GM18868 (cell line): ENCODE data around the gene SKAP1.
"Not testable (repeated sequence)": the region's sequence is repeated elsewhere in the genome, so short reads cannot be mapped to it uniquely, and the experiment has no call there.

ENCODE experiments used
- ATAC-seq: cut with Tn5 transposase; IDR thresholded peaks from one replicate; pipeline ENCODE4 v1.9.1; 2021; ENCODE audit warnings: mild to moderate bottlenecking, moderate library complexity; ENCODE audit not compliant: unreplicated experiment

SKAP1 gene

DNA sequence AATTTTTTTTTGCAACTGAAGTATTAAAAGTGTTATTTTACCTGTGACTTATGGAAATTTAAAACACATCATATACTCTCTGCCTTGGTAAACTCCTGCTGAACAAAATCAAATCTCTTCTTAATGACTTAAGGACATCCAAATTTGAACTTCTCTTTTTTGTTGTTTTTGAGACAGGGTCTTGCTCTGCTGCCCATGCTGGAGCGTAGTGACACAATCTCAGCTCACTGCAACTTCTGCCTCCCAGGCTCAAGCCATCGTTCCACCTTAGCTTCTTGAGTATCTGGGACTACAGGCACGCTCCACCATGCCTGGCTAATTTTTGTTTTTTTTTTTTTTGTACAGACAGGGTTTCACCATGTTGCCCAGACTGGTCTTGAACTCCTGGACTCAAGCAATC is 56.1 kb downstream of the SKAP1 start:
- no peak for ATAC-seq

DNA sequence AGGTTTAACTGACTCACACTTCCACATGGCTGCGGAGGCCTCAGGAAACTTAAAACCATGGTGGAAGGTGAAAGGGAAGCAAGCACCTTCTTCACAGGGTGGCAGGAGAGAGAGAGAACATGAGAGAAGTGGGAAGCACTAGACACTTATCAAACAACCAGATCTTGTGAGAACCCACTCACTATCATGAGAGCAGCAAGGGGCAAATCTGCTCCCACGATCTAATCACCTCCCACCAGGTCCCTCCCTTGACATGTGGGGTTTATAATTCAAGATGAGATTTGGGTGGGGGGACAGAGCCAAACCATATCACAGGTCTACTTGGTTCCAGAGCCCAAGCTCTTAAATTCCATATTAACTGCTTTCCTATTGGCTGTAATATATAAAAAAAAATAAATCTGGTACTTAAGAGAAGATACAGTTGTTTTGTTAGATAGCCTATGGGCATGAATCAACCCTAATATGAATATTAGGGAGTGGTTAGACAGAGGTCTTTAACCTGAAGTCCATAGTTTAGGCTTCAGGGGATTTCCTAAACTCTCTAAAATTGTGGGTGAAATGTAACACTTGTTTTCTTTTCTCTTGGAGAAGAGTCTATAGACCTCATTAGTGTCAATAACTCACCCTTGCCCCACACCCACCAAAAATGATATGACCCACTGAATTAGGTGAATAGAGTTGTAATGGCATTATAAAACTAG is 56.7 kb downstream of the SKAP1 start:
- ATAC-seq: no peak

- ATAC-seq: not testable (repeated sequence)
Observed at GRCh38 chr17:48368967-48369366, 61.0 kb downstream of the SKAP1 start.

- no peak for ATAC-seq
Observed at GRCh38 chr17:48368352-48368908, 61.6 kb downstream of the SKAP1 start.

DNA sequence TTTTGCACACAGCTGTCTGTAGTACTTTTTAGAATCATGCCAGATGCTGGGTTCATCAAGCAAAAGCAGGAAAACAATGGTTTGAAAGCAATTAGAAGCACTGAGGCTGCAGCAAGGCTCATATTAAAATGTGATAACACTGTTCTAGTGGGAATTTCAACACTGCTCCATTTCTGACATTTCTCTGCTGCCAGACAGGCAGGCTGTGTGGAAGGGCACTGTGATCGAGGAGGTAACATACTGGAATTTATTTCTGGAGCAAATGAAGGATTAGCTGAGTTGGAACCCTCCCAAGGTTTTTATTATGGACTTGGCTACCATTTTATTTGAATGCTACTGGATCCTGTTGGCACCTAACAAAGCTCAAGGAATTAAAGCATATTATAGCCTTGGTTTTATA is 66.9 kb downstream of the SKAP1 start:
- no peak for ATAC-seq

DNA sequence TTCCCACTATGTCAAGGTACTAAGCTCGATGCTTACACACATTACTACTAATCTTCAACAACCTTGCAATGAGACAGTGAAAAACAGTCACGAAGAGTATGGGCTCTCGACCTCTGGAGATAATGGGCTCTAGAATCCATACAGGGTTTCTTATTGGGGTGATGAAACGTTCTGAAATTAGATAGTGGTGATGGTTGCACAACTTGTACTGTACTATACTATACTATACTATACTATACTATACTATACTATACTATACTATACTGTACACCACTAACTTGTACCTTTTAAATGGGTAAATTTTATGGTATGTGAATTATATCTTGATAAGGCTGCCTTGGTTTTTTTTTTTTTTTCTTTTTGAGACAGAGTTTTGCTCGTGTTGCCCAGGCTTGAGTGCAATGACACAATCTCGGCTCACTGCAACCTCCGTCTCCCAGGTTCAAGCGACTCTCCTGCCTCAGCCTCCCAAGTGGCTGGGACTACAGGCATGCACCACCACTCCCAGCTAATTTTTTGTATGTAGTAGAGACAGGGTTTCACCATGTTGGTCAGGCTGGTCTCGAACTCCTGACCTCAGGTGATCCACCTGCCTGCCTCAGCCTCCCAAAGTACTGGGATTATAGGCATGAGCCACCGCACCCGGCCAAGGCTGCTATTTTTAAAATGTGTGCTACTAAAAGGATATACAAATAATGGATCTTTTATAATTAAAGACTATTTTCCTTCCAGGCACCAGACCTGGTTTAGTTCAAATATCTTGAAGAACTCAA is 69.0 kb downstream of the SKAP1 start:
- ATAC-seq: not testable (repeated sequence)

- ATAC-seq: no peak
Observed at GRCh38 chr17:48357779-48358602, 72.0 kb downstream of the SKAP1 start.

GRCh38 chr17:48356866-48357265 is 73.1 kb downstream of the SKAP1 start:
- ATAC-seq: no peak

DNA sequence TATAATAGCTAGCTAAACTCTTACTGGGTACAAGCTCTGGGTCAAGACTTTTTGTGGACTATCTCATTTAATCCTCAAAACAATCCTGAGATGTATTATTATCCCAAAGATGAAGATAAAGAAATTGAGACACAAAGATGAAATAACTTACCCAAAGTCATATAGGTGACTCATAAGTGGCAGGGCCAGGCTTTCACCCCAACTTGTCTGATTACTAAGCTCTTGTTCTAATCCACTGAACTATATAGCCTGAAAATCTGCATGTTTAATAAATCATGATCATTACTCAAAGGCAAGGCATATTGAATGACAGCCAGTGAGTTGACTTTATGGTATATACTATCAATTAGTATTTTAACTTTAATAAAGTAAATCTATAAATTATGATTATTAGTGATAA is 77.4 kb downstream of the SKAP1 start:
- ATAC-seq: no peak

DNA sequence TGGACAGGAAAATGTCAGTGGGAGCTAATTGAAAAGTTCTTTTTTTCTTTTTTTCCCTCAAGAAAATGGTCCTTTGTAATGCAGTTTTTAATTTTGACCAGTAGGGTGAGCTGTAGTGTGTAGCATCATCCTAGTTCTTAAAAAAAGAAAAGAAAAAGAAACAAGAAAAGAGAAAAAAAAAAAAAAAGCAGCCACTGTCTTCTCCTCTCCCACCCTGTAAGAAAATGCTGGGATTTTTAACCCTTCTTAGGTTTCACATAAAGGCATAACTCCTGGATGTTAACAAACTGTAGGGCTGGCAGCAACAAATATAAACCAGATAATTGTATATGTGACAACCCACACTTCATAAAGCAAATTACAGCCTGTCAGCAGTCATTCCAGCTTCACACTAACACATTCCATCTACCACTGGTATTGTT is 78.1 kb downstream of the SKAP1 start:
- no peak for ATAC-seq

DNA sequence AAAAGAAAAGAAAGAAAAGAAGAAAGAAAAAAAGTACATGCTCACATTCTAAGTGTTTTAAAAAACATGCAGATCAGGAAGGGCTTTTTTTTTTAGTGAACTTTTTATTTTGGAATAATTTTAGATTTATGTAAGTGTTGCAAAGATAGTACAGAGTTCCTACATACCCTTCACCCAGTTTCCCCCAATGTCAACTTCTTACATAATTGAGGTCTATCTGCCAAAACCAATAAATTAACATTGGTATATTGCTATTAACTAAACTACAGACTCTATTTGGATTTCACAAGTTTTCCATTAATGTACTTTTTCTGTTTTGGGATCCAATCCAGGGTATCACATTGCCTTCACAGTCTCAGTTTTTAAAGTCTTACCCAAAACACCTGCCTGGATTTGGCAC is 81.7 kb downstream of the SKAP1 start:
- ATAC-seq: no peak

- no peak for ATAC-seq
Observed at GRCh38 chr17:48347177-48347576, 82.8 kb downstream of the SKAP1 start.

DNA sequence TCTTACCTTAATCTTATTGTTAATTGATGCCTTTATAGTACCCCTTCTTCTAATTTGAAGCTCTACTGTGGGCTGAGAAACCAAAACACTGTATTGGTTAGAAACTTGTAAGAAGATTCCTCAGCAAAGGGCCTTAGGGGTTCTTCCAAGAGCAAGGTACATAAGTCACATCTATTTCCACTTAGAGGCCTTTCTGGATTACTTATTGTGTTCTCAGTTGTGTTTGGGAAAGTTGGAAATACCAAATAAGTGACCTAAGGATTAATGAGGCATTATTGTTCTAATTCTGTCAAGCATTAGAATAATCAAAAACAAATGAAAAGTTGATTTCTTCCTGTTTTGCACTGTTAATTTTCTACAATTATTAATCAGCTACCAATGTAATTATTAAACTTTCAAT is 85.8 kb downstream of the SKAP1 start:
- ATAC-seq: no peak

GRCh38 chr17:48340916-48341315 is 89.1 kb downstream of the SKAP1 start:
- ATAC-seq: no peak

- ATAC-seq: no peak
Observed at GRCh38 chr17:48338720-48339119, 91.3 kb downstream of the SKAP1 start.

DNA sequence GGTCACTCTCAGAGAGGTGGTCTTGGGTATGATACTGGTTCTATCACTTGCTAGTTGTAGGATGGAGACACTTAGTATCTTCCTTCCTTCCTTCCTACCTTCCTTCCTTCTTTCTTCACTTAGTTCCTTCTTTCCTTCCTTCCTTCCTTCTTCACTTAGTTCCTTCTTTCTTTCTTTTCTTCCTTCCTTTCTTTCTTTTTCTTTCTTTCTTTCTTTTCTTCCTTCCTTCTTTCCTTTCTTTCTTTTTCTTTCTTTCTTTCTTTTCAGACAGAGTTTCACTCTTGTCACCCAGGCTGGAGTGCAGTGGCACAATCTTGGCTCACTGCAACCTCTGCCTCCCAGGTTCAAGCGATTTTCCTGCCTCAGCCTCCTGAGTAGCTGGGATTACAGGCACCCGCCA is 92.1 kb downstream of the SKAP1 start:
- ATAC-seq: not testable (repeated sequence)

DNA sequence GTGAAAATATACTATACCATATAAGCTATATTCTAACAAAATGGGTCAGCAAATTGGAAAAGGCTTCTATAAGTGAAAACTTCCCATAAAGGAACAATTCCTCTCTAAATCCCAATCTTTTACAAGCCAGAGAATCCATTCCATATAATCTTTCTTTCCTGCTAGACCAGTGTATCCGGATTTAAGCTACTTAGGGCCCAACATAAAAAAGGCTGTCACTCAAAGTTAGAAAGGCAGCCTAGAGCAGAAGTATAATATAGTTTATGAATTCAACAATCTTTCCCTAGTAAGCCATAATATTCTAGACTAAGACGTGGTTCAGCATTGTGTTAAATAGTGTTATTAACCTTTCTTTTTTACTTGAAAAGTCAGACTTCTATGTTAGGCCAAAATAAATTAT is 93.0 kb downstream of the SKAP1 start:
- no peak for ATAC-seq

- no peak for ATAC-seq
Observed at GRCh38 chr17:48335858-48336500, 94.0 kb downstream of the SKAP1 start.

DNA sequence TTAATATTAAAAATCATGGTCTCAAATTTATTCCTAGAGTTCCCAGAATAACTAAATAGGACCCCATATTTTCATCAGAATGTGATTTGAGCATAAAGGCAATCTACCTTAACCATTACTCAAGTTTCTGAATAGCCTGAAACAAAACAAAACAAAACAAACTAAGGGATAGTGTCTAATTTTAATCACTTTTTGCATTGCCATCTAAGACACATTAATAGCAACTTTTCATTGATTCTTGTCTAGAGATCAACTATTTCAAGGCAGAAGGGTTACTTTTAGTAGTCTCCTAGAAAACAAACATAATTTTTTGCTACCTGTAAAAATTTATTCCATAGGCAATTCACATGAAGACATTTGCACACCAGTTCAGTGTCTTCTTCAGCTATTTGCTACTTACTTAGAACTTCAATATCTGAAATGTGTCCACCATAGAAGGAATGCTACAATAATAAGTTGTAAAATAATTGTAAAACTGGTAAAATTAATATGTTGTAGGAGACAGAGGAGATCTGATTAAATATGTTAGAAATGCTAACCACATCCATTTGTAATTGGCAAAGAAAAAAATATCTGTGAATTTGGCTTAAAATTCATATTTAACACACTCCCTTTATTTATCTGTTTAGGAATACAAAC is 94.7 kb downstream of the SKAP1 start:
- ATAC-seq: no peak

GRCh38 chr17:48333034-48333530 is 96.9 kb downstream of the SKAP1 start:
- ATAC-seq: no peak
